HepG2 (cell line): ENCODE data around the gene STAT6. TPM values are rescaled to one million over a fixed set of nuclear protein-coding genes. Genes with fewer than 3 reads are reported as not detected.

Experiments
- ATAC-seq: fragments of 200-7000 bp; cut with Tn5 transposase; 3 replicates; pipeline ENCODE4 v1.9.1; 2020; ENCODE audit warnings: mild to moderate bottlenecking, moderate library complexity
- BruUV-seq: library from RNA; stranded (reverse); fragments of 400-500 nt; replicated peaks from 2 replicates; lab custom pipeline; 2021; lab: Mats Ljungman, UMichigan
- CTCF ChIA-PET: fragments of 300-600 bp; formaldehyde crosslinking; extraction: SDS; loops from one replicate; lab custom pipeline; 2021; ENCODE audit warnings: low total read pairs, inconsistent platforms, low intra/inter-chr PET ratio; lab: Yijun Ruan, JAX
- POLR2A ChIA-PET: fragments of 350-600 bp; sonication (Branson Sonifier 250); formaldehyde crosslinking; loops from one replicate; lab custom pipeline; 2020; ENCODE audit warnings: antibody characterized with exemption, inconsistent platforms; lab: Yijun Ruan, JAX
- DNase-seq: peaks from one replicate; pipeline ENCODE4 v3.0.0-alpha.2; 2015; ENCODE audit warnings: low spot score
- FAIRE-seq: peaks from 3 replicates; lab custom pipeline; 2011; peaks lifted over from hg19 to GRCh38; lab: Jason Lieb, UNC
- H2AFZ ChIP-seq: one replicate; pipeline ENCODE4 v1.6.1; 2011; ENCODE audit warnings: low read length, inconsistent platforms
- H3K27ac ChIP-seq: fragments of 300-600 bp; 3 replicates; pipeline ENCODE4 v1.8.0; 2011; ENCODE audit warnings: mixed run types, mild to moderate bottlenecking, mixed read lengths, low read length, inconsistent platforms; ENCODE audit not compliant: insufficient read depth; ENCODE audit errors: extremely low read length
- H3K27me3 ChIP-seq, 2 experiments: fragments of 200-600 bp in 1 of 2; 2 replicates in 1 of 2; 3 replicates in 1 of 2; pipeline versions ENCODE4 v1.6.0 to v1.8.0; 2011; ENCODE audit warnings: low read length in 2 of 2, mild to moderate bottlenecking in 2 of 2, moderate library complexity in 2 of 2, inconsistent platforms in 1 of 2; ENCODE audit not compliant: insufficient read depth in 2 of 2, control insufficient read depth in 1 of 2
- H3K36me3 ChIP-seq, 2 experiments: fragments of 200-600 bp in 1 of 2; replicated peaks in 1 of 2; 2 replicates in 1 of 2; 3 replicates in 1 of 2; pipeline versions ENCODE4 v1.5.1 to v1.8.0; 2011; ENCODE audit warnings: low read length in 2 of 2, inconsistent platforms in 1 of 2; ENCODE audit not compliant: insufficient read depth in 2 of 2, control insufficient read depth in 1 of 2
- H3K4me1 ChIP-seq: 2 replicates; pipeline ENCODE4 v1.5.1; 2012; ENCODE audit warnings: low read length, inconsistent platforms; ENCODE audit not compliant: insufficient read depth
- H3K4me2 ChIP-seq: 2 replicates; pipeline ENCODE4 v1.6.0; 2011; ENCODE audit warnings: low read depth, low read length, inconsistent platforms
- H3K4me3 ChIP-seq, 3 experiments: fragments of 200-600 bp in 1 of 3; sonication (generic), shearing (Covaris generic) in 1 of 3; replicated peaks in 1 of 3; 2 replicates each; pipeline ENCODE4 v1.5.1; 2011 to 2016; ENCODE audit warnings: low read length in 3 of 3, inconsistent platforms in 2 of 3, low read depth in 2 of 3, mild to moderate bottlenecking in 2 of 3, control low read depth in 1 of 3, mixed read lengths in 1 of 3; ENCODE audit not compliant: insufficient read depth in 1 of 3
- H3K79me2 ChIP-seq: one replicate; pipeline ENCODE4 v1.6.1; 2011; ENCODE audit warnings: low read length, inconsistent platforms; ENCODE audit not compliant: insufficient read depth
- H3K9ac ChIP-seq: 2 replicates; pipeline ENCODE4 v1.6.0; 2011; ENCODE audit warnings: mild to moderate bottlenecking, low read depth, low read length, inconsistent platforms; ENCODE audit not compliant: insufficient read depth
- H3K9me3 ChIP-seq: 2 replicates; pipeline ENCODE4 v1.5.1; 2012; ENCODE audit warnings: mild to moderate bottlenecking, low read length
- H4K20me1 ChIP-seq: 2 replicates; pipeline ENCODE4 v1.6.0; 2011; ENCODE audit warnings: inconsistent platforms, mild to moderate bottlenecking, low read length, moderate library complexity; ENCODE audit not compliant: insufficient read depth
- CHD2 ChIP-seq: IDR thresholded peaks from 2 replicates; pipeline ENCODE4 v1.6.1; 2011; ENCODE audit warnings: low read depth, low read length, improper control_type of control experiment
- DNMT3B ChIP-seq: conservative IDR thresholded peaks from 2 replicates; pipeline ENCODE4 v1.6.1; 2016; ENCODE audit warnings: missing biosample characterization, control low read depth
- FOXO4 ChIP-seq: sonication (generic); formaldehyde crosslinking; conservative IDR thresholded peaks from 2 replicates; pipeline ENCODE4 v1.8.1; 2023; ENCODE audit warnings: missing genetic modification reagents
- FOXP1 ChIP-seq, 2 experiments: fragments of 450-650 bp in 1 of 2; IDR thresholded peaks; 2 replicates each; pipeline ENCODE4 v1.6.1; 2017 to 2018; ENCODE audit warnings: antibody characterized with exemption in 1 of 2
- GPN1 ChIP-seq: sonication (generic); formaldehyde crosslinking; IDR thresholded peaks from 2 replicates; pipeline ENCODE4 v1.5.1; 2020; ENCODE audit warnings: missing genetic modification reagents, borderline replicate concordance
- POLR2A ChIP-seq, 2 experiments: IDR thresholded peaks; 2 replicates each; pipeline ENCODE4 v1.6.1; 2011; ENCODE audit warnings: low read depth in 2 of 2, low read length in 2 of 2, mild to moderate bottlenecking in 1 of 2, moderate library complexity in 1 of 2; ENCODE audit not compliant: insufficient read depth in 1 of 2
- SPEN ChIP-seq: sonication (generic); formaldehyde crosslinking; IDR thresholded peaks from 2 replicates; pipeline ENCODE4 v1.5.1; 2020; ENCODE audit warnings: low read depth, mild to moderate bottlenecking, missing genetic modification reagents
- TBP ChIP-seq: sonication (generic); formaldehyde crosslinking; IDR thresholded peaks from 2 replicates; pipeline ENCODE4 v1.5.0; 2020; ENCODE audit warnings: missing genetic modification reagents
- U2AF2 ChIP-seq: fragments of 200-400 bp; formaldehyde crosslinking; IDR thresholded peaks from 2 replicates; pipeline ENCODE4 v1.6.1; 2017; ENCODE audit warnings: low read depth, mild to moderate bottlenecking, low read length
- ZC3H13 ChIP-seq: sonication (generic); formaldehyde crosslinking; IDR thresholded peaks from 2 replicates; pipeline ENCODE4 v1.8.1; 2023; ENCODE audit warnings: mild to moderate bottlenecking, missing genetic modification reagents, moderate library complexity
- ZNF615 ChIP-seq: sonication (generic); formaldehyde crosslinking; IDR thresholded peaks from 2 replicates; pipeline ENCODE4 v1.5.0; 2020; ENCODE audit warnings: mild to moderate bottlenecking, missing genetic modification reagents, borderline replicate concordance
- WGBS: methylation state at CpG from one replicate; pipeline ENCODE4 v1.1.6; 2017; ENCODE audit warnings: low lambda C conversion rate; 5-methylcytosine and 5-hydroxymethylcytosine counted together
- in situ Hi-C: cut with HindIII; loops from 2 replicates; pipeline ENCODE4 v1.10.0; 2017; ENCODE audit warnings: low pct_unique_long_range_greater_than_20kb; ENCODE audit not compliant: extremely low pct_ligation_motif_present
- intact Hi-C: fragments of 100-400 bp; cut with micrococcal nuclease; formaldehyde crosslinking; loops from one replicate; pipeline ENCODE4 v1.10.0; 2022; ENCODE audit not compliant: unreplicated experiment
- polyA plus RNA-seq, 8 experiments: library from polyadenylated mRNA; depleted of rRNA in 3 of 8; stranded (reverse) in 7 of 8; unstranded in 1 of 8; fragments of >200 nt; fragmentation: Illumina TruSeq in 4 of 8; extraction: Trizol in 4 of 8; gene quantifications; 2 replicates each; pipeline versions ENCODE4 v1.2.1 to v1.2.3, GENCODE V29; 2011 to 2016; ENCODE audit warnings: low read depth in 4 of 8, missing spikeins in 1 of 8, mixed read lengths in 1 of 8; ENCODE audit not compliant: insufficient read depth in 1 of 8
- total RNA-seq, 5 experiments: library from RNA; depleted of rRNA; stranded (reverse); fragments of >200 nt; fragmentation: Illumina TruSeq; extraction: Trizol; gene quantifications; 2 replicates each; pipeline ENCODE4 v1.2.3, GENCODE V29; 2016; ENCODE audit warnings: low read depth in 1 of 5
- TF ChIP-seq, protein P1 (sequence below): sonication (generic); formaldehyde crosslinking; conservative IDR thresholded peaks from 2 replicates; pipeline ENCODE4 v1.4.0; 2020; ENCODE audit warnings: missing genetic modification reagents

The STAT6 gene
- total and polyA plus RNA-seq, 2 of the 13 experiments (the other 11 are each of a cell fraction or from before 2014, with no cell fraction given) = 28.0 to 62.2 TPM

- Histone ChIP-seq H3K9me3 (no peaks in the 10 kb centered on the region), H3K4me2 (peak overlapping the region; percentile 73), H3K4me1 (peaks cover 8% of the 10 kb centered on the region), H3K79me2 (peaks cover 8% of the 10 kb centered on the region), H3K27ac (no peak overlapping the region), H3K4me3 (0 out of 6 replicates have a peak overlapping the region, but pooled peaks of 1 of the 3 experiments have one; percentile 57), H3K36me3 (no peaks in the 10 kb centered on the region), H2AFZ (no peak overlapping the region), H3K27me3 (no peaks in the 10 kb centered on the region)
- ATAC-seq (no peak), FAIRE-seq (no peak)
- intact Hi-C loops (loop anchor here (2.0 kb wide), 1 partner anchor 13 kb away; no protein-coding TSS in a partner anchor), in situ Hi-C loops (no loop called here)
- WGBS = 0% methylated on average over 1 of the region's 1 CpG
- POLR2A ChIA-PET = interaction anchor here (0.9 to 3.9 kb wide), 12 partner anchors 9 to 434 kb away, joined by 3 to 132 read pairs (median 10); partner anchors contain the start of genes ATP5F1B, LRP1, MYO1A and NAB2
- TF ChIP-seq U2AF2 = no peak
- 0 out of 2 replicates have a peak, but pooled peaks have one; percentile 34 for TF ChIP-seq FOXP1 (IDR thresholded peaks at IDR 0.05)
- no peak for TF ChIP-seq FOXP1 (CRISPR knock-in tag; IDR thresholded peaks at IDR 0.05)
- TF ChIP-seq, all 625 proteins: peak for 1
- no TSS peak for BruUV-seq
- DNase-seq = no peak
- H4K20me1 ChIP-seq = no peaks in the 10 kb centered on the region
- CTCF ChIA-PET = no interaction called here
- no peak overlapping the region for H3K9ac ChIP-seq
Observed at GRCh38 chr12:57079821-57080220, 31.3 kb downstream of the STAT6 start.

- ChIA-PET CTCF (no interaction called here), POLR2A (interaction anchor here (0.8 to 3.9 kb wide), 23 partner anchors 9 to 433 kb away, joined by 3 to 132 read pairs (median 7); partner anchors contain the start of genes ATP5F1B, LRP1, MYO1A and NAB2)
- peak within 1 kb of the TSS; percentile 33 for H2AFZ ChIP-seq
- H3K9me3 ChIP-seq = no peaks in the 10 kb centered on the region
- no TSS peak for BruUV-seq
- no peaks in the 10 kb centered on the region for H3K27me3 ChIP-seq
- H3K79me2 ChIP-seq = peaks cover 8% of the 10 kb centered on the region
- ATAC-seq (peak; percentile 99), DNase-seq (peak; percentile 100), FAIRE-seq (peak; percentile 100)
- peak within 1 kb of the TSS; percentile 69 for H3K27ac ChIP-seq
- no peaks in the 10 kb centered on the region for H4K20me1 ChIP-seq
- H3K9ac ChIP-seq = peak within 1 kb of the TSS; percentile 74
- H3K4me2 ChIP-seq = peak within 1 kb of the TSS; percentile 79
- peaks cover 8% of the 10 kb centered on the region for H3K4me1 ChIP-seq
- H3K4me3 ChIP-seq = peak within 1 kb of the TSS; percentile 86 to 91 (median 87)
- no peaks in the 10 kb centered on the region for H3K36me3 ChIP-seq
- intact Hi-C loops = loop anchor here (1.0 to 2.0 kb wide), 2 partner anchors 8 to 14 kb away; no protein-coding TSS in a partner anchor
- WGBS = under 1% methylated on average over 28 of the region's 39 CpGs
- in situ Hi-C loops = no loop called here
- TF ChIP-seq DNMT3B (CRISPR knock-in tag) = no peak
- no peak for TF ChIP-seq ZNF615 (CRISPR knock-in tag)
- peak; percentile 70 to 74 for TF ChIP-seq POLR2A (IDR thresholded peaks at IDR 0.05; ENCODE audit: insufficient read depth in 1 of 2, low read depth in 2 of 2, low read length in 2 of 2)
- TF ChIP-seq FOXO4 (CRISPR knock-in tag) = peak; percentile 95
- TF ChIP-seq, protein P1, sequence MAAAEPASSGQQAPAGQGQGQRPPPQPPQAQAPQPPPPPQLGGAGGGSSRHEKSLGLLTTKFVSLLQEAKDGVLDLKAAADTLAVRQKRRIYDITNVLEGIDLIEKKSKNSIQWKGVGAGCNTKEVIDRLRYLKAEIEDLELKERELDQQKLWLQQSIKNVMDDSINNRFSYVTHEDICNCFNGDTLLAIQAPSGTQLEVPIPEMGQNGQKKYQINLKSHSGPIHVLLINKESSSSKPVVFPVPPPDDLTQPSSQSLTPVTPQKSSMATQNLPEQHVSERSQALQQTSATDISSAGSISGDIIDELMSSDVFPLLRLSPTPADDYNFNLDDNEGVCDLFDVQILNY (CRISPR knock-in tag) = peak; percentile 97
- 0 out of 2 replicates have a peak, but pooled peaks have one; percentile 61 for TF ChIP-seq SPEN (CRISPR knock-in tag)
- no peak for TF ChIP-seq CHD2
- TF ChIP-seq ZC3H13 = peak; percentile 32; the same call in 1 of the 2 replicates
- no peak for TF ChIP-seq TBP
- TF ChIP-seq GPN1 (CRISPR knock-in tag) = no peak
Observed at GRCh38 chr12:57078519-57079404, 32.4 kb downstream of the STAT6 start, which contains the start of gene NEMP1. Gene NEMP1 (minus strand): TSS chr12:57078791. CDS start chr12:57078745, 46 bp downstream.
